Hepatocyte (in vitro differentiated cells): Measurements from ENCODE around the gene RPS6KA2. TPM values are rescaled to one million over a fixed set of nuclear protein-coding genes. Genes with fewer than 3 reads are reported as not detected.

Experiments used
- DNase-seq: peaks from one replicate; pipeline ENCODE4 v3.0.0-alpha.2; 2016; ENCODE audit warnings: low spot score
- H2AFZ ChIP-seq: fragments of 200-600 bp; sonication (generic); 2 replicates; pipeline ENCODE4 v1.6.0; 2016; ENCODE audit warnings: antibody characterized with exemption, mild to moderate bottlenecking
- H3K27ac ChIP-seq: fragments of 200-600 bp; sonication (generic); 2 replicates; pipeline ENCODE4 v1.5.1; 2016; ENCODE audit warnings: mild to moderate bottlenecking
- H3K27me3 ChIP-seq: fragments of 200-600 bp; sonication (generic); 2 replicates; pipeline ENCODE4 v1.6.1; 2016
- H3K36me3 ChIP-seq: fragments of 200-600 bp; sonication (generic); replicated peaks from 2 replicates; pipeline ENCODE4 v1.5.1; 2016; ENCODE audit warnings: low read depth; ENCODE audit not compliant: insufficient read depth
- H3K4me1 ChIP-seq: fragments of 200-600 bp; sonication (generic); 2 replicates; pipeline ENCODE4 v1.5.1; 2016; ENCODE audit warnings: mild to moderate bottlenecking, moderate library complexity; ENCODE audit not compliant: insufficient read depth
- H3K4me2 ChIP-seq: fragments of 200-600 bp; sonication (generic); 2 replicates; pipeline ENCODE4 v1.6.0; 2016
- H3K4me3 ChIP-seq: fragments of 200-600 bp; sonication (generic); 2 replicates; pipeline ENCODE4 v1.5.1; 2016; ENCODE audit warnings: mild to moderate bottlenecking
- H3K79me2 ChIP-seq: fragments of 200-600 bp; sonication (generic); 2 replicates; pipeline ENCODE4 v1.6.0; 2017; ENCODE audit warnings: mild to moderate bottlenecking
- H3K9me2 ChIP-seq: fragments of 200-600 bp; sonication (generic); replicated peaks from 2 replicates; pipeline ENCODE4 v1.6.0; 2017; ENCODE audit warnings: mild to moderate bottlenecking; ENCODE audit not compliant: insufficient read depth
- H3K9me3 ChIP-seq: fragments of 200-600 bp; sonication (generic); 2 replicates; pipeline ENCODE4 v1.5.1; 2016; ENCODE audit warnings: low read depth, mild to moderate bottlenecking
- H4K20me1 ChIP-seq: fragments of 200-600 bp; sonication (generic); 2 replicates; pipeline ENCODE4 v1.6.0; 2016; ENCODE audit warnings: mild to moderate bottlenecking; ENCODE audit not compliant: insufficient read depth, poor library complexity, severe bottlenecking
- EZH2 ChIP-seq: fragments of 200-600 bp; sonication (generic); IDR thresholded peaks from 2 replicates; pipeline ENCODE4 v1.6.1; 2016; ENCODE audit warnings: antibody characterized with exemption, mild to moderate bottlenecking, borderline replicate concordance
- EZH2phosphoT487 ChIP-seq: fragments of 200-600 bp; sonication (generic); IDR thresholded peaks from one replicate; pipeline ENCODE4 v1.6.1; 2018; ENCODE audit warnings: antibody characterized with exemption, mild to moderate bottlenecking, low read depth, moderate library complexity; ENCODE audit not compliant: unreplicated experiment, severe bottlenecking
- WGBS: methylation state at CpG from one replicate; pipeline ENCODE4 v1.1.6; 2016; ENCODE audit warnings: low lambda C conversion rate; ENCODE audit errors: missing lambda C conversion rate; 5-methylcytosine and 5-hydroxymethylcytosine counted together
- polyA plus RNA-seq: library from polyadenylated mRNA; unstranded; fragments of >200 nt; fragmentation: Nextera tagmentation; extraction: Ambion mirVana; gene quantifications from 2 replicates; pipeline ENCODE4 v1.2.1, GENCODE V29; 2016
- total RNA-seq: library from RNA; depleted of rRNA; stranded (reverse); fragments of >200 nt; gene quantifications from 2 replicates; pipeline ENCODE4 v1.2.3, GENCODE V29; 2014
- TF ChIP-seq, protein P1 (sequence below): fragments of 200-600 bp; sonication (generic); IDR thresholded peaks from 2 replicates; pipeline ENCODE4 v1.5.1; 2016; ENCODE audit warnings: antibody characterized with exemption, mild to moderate bottlenecking; ENCODE audit not compliant: poor library complexity

RPS6KA2 gene
- total and polyA plus RNA-seq, 2 experiments from 2014 or later: 27.7 to 29.2 TPM

- no peak for TF ChIP-seq EZH2
- TF ChIP-seq, protein P1, sequence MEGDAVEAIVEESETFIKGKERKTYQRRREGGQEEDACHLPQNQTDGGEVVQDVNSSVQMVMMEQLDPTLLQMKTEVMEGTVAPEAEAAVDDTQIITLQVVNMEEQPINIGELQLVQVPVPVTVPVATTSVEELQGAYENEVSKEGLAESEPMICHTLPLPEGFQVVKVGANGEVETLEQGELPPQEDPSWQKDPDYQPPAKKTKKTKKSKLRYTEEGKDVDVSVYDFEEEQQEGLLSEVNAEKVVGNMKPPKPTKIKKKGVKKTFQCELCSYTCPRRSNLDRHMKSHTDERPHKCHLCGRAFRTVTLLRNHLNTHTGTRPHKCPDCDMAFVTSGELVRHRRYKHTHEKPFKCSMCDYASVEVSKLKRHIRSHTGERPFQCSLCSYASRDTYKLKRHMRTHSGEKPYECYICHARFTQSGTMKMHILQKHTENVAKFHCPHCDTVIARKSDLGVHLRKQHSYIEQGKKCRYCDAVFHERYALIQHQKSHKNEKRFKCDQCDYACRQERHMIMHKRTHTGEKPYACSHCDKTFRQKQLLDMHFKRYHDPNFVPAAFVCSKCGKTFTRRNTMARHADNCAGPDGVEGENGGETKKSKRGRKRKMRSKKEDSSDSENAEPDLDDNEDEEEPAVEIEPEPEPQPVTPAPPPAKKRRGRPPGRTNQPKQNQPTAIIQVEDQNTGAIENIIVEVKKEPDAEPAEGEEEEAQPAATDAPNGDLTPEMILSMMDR: peak; percentile 14
These were observed 111.8 kb downstream of the RPS6KA2 start for GRCh38 chr6:166515072-166515810.

DNA sequence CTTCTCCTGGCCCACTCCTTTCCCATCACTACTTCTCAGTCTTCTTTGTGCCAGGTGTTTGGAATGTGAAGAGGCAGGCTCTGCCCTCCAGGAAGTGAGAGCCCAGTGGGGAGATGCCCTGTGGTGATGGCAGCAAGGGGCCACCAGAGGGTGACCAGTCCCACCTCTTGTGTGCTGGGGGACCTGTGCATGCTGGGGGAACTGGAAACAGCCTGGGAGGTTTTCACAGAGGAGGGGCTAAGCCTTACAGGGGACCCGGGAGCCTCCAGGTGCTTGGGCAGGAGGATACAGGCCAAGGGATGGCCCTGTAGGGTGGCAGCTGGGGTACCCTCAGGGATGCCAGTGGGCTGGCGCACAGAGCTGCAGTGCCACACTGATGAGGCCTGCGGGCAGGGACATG, 112.9 kb downstream of the RPS6KA2 start:
- WGBS: 93% methylated on average over 3 of the region's 3 CpGs
- Histone ChIP-seq H3K79me2 (no peaks in the 10 kb centered on the region), H4K20me1 (no peaks in the 10 kb centered on the region), H2AFZ (no peak overlapping the region), H3K36me3 (no peaks in the 10 kb centered on the region), H3K4me3 (no peak overlapping the region), H3K27ac (no peak overlapping the region), H3K4me1 (no peaks in the 10 kb centered on the region), H3K4me2 (no peak overlapping the region), H3K27me3 (no peaks in the 10 kb centered on the region), H3K9me2 (no peaks in the 10 kb centered on the region), H3K9me3 (no peaks in the 10 kb centered on the region)
- DNase-seq: no peak
- TF ChIP-seq EZH2: no peak
- no peak for TF ChIP-seq EZH2phosphoT487
- TF ChIP-seq, protein P1: no peak

More at GRCh38 chr6:166515072-166515810, 111.8 kb downstream of the RPS6KA2 start:
- Histone ChIP-seq H3K9me3 (no peaks in the 10 kb centered on the region), H3K36me3 (no peaks in the 10 kb centered on the region), H3K4me3 (no peak overlapping the region), H3K4me2 (no peak overlapping the region), H3K79me2 (no peaks in the 10 kb centered on the region), H2AFZ (no peak overlapping the region), H3K9me2 (no peaks in the 10 kb centered on the region), H4K20me1 (no peaks in the 10 kb centered on the region), H3K27me3 (no peaks in the 10 kb centered on the region), H3K27ac (no peak overlapping the region), H3K4me1 (no peaks in the 10 kb centered on the region)
- peak; percentile 44 for DNase-seq
- WGBS: 75% methylated on average over 11 of the region's 11 CpGs

GRCh38 chr6:166512567-166512966, 114.5 kb downstream of the RPS6KA2 start:
- TF ChIP-seq EZH2: no peak
- no peak for TF ChIP-seq EZH2phosphoT487
- TF ChIP-seq, protein P1: no peak
- H3K9me3 ChIP-seq: no peaks in the 10 kb centered on the region
- no peaks in the 10 kb centered on the region for H3K27me3 ChIP-seq
- no peaks in the 10 kb centered on the region for H3K79me2 ChIP-seq
- H3K9me2 ChIP-seq: no peaks in the 10 kb centered on the region
- H3K4me1 ChIP-seq: no peaks in the 10 kb centered on the region
- no peak overlapping the region for H3K27ac ChIP-seq
- no peak overlapping the region for H3K4me3 ChIP-seq
- no peak overlapping the region for H3K4me2 ChIP-seq
- no peaks in the 10 kb centered on the region for H4K20me1 ChIP-seq
- no peaks in the 10 kb centered on the region for H3K36me3 ChIP-seq
- no peak overlapping the region for H2AFZ ChIP-seq
- WGBS: 97% methylated on average over 8 of the region's 8 CpGs
- no peak for DNase-seq
